Measurements from ENCODE around the gene KCNMA1.
A peak's percentile ranks its signal among the peaks of the same experiment; 100 is the strongest.

The KCNMA1 gene

DNA sequence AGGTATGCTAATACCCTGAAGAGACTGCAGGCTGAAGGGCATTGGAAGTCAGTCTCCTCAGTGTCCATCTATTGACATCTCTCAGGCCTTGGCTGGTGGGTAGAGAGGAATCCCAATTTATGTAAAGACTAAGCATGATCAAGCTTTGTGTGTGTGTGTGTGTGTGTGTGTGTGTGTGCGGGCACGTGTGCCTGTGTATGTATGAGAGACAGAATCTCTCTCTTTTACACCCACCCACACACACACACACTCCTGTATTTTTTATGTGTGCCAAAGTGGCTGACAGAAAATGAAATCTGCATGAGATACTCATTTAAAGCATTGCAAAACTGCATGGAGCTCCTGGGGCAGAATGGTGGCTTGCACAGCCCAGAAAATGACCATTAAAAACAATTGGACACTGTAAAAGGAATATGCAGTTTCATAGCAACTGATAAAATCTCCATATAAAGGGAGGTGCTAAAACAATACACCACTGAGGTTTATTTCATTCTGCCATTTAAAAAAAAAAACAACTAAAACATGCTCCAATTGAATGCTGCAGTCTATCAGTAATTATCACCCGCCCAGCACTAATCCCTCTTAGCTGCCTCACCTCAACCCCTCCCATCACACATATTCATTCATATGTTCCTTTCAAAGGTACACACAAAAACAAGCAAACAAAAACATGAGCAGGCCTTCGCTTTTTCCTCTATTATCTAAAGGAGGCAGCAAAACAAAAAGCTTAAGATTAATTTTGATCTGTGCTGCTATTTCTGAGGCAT, 385.0 kb downstream of the KCNMA1 start:
- DNase-seq = no peak

DNA sequence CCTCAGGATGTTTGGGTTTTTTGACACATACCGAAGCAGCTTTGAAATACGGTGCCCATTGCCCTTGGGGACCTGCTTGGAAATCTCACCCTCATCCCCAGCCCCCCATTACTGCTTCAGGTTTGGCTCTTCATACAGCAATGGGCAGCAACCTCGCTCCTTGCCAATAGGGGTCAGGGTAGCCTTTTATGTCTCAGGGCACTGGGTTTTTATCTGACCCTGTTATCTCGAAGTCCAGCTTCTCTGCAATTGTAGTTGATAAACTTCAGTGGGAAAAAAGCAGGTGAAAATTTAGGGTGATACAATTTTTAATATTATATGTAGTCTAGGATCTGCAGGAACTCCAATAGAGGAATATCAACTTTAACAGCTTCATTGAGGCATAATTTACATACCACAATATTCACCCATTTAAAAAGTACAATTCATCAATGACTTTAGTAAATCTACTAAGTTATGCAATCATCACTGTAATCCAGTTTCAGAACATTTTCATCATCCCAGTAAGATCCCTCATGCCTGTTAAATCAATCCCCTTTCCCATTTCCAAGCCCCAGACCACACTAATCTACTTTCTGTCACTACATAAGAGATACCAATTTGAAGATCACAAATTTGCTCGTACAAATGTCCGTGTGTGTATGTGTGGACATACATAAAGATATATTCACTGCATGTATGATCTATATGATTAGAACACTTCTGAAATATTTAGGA, 386.2 kb downstream of the KCNMA1 start:
- DNase-seq = no peak

- peak; percentile 26 for DNase-seq
These were observed 387.6 kb downstream of the KCNMA1 start for GRCh38 chr10:77249901-77250459.

DNA sequence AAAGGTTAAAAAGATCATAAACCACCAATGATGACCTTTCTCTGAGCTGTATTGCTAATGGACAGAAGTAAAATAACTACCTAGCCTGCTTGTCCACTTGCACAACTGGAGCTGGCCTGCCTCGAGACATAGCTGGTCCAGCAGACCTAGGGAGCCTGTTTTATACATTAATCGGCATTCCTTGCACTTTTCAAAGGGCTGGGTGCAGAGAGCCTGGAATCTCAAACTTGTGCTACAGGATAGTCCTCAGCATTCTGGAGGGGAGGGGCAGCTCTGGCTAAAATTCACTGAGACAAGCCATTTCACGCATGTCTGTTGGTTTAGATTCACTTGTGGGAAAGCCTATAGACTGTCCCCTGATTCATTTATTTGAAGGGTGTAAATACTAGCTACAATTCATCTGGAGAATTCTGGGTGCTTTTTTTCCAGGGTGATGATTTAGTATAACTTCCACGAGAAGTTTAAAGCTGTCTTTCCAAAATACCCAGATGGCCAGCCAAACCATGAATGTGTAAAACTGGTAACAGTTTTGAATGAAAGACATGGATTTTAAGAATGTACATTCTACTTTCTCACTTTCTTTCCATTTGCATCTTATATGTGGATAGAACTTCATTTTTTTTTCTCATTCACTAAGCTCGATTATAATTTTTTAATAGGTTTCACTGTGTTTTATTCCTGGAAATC, 389.4 kb downstream of the KCNMA1 start:
- DNase-seq = no peak

- no peak for DNase-seq
These were observed 390.3 kb downstream of the KCNMA1 start for GRCh38 chr10:77247031-77247990.

DNA sequence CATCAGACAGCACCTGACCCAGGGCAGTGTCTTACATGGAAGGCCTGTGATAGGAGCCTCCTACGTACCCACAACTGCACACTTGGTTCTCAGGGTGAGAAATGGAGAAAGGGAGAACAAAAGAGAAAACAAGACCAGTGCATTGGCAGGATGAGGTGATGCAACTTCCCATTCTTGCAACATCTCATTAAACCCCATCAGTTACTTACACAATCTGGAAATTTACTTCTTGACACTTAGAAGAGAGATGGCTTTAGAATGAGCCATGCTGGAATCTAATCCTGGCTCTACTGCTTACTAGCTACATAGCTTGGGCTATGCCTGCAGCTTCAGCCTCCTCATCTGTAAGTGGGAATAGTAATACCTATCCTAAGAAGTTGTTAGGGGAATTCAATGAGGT, 391.7 kb downstream of the KCNMA1 start:
- DNase-seq = no peak

DNA sequence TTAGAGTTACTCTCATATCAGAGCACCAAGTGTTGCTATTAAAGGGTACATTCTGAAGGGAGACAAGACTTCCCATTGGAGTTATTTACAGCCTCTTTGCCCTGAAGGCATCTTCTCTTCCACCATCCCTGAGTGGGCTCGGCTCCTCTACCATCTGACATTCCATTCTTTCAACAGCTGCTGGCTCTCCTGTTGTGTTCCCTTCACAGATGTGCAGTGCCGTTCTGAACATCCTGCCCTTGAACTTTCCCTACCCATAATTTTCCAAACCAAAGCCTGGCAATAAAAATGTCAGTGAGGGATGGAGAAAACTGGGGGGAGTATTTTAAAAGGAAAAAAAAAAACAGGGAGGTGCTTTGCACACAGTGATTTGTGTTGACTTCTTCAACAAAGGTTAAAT, 392.9 kb downstream of the KCNMA1 start:
- no peak for DNase-seq

- no peak for DNase-seq
These were observed 393.3 kb downstream of the KCNMA1 start for GRCh38 chr10:77244286-77244685.

- no peak for DNase-seq
These were observed 396.3 kb downstream of the KCNMA1 start for GRCh38 chr10:77241350-77241725.

DNA sequence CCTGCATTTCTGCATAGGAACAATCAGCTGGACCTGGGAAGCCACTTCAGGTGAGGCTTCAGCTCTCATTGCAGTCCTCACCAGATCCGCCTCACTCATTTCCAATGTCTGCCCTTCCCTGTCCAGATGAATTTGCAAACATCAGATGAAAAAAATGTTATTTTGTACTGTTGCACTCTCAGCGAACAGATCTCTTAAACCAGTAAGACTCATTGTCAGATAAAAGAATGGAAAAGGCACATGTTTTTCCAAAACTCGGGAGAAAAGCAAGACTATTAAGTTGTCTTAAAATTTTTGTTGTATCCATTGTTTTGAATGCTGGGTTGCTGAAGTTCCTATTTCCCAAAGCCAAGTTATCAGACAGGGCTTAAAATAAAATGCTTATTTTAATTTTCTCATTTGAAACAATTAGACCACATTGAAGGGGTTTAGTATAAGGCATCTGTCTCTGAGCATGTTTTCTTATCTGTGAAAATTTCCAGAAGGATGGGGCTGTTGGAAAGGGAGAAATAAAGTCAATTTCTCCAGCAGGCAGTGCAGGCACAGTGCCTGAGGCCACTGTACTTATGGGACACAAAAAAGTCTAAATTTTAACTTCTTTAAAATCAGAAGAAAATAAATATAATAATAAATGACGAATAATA, 396.8 kb downstream of the KCNMA1 start:
- DNase-seq = no peak

DNA sequence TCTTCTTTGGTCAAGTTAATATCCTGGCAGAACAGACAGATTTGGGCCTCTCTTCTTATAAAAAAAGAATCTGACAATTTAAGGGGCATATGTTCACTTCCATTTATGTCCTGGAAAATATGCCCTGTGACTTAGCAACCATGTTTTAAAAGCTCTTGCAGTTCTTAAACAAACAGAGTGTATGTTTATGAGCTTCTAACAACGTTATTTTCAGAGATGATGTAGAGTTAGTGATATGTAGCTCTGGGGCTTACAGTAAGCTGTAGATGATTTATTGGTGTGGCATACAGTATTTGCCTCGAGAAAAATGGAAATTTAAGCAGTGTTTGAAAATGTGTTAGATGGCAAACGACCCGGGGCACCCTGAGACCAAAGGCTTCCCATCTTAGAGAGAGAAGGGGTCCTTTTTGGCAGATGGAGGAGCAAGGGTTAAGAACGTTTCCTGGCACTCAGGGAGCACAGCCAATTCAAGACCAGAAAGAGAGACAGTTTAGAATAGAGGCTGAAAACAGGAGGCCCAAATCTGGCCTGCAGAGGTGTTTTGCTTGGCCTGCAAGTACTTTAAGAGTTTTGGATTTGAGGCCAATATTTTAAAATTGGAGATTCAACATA, 397.5 kb downstream of the KCNMA1 start:
- peak; percentile 22 for DNase-seq

DNA sequence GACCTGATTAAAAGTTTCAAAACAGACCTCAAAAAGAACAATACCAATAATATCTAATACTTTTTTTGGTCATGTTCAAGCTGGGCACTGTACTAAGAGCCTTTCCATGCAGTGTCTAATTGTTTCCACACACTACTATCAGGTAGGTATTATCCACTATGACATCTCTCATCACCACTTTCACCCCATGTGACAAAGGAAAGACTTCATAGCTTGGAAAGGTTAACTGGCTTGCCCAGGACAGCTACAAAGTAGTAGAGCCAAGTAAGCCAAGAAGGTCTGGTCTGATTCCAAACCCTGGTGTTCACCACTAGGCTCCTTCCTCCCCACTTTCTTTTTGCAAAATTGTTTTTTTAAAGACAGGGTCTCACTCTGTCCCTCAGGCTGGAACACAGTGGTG, 400.5 kb downstream of the KCNMA1 start:
- no peak for DNase-seq

GRCh38 chr10:77236700-77237099, 400.9 kb downstream of the KCNMA1 start:
- DNase-seq = no peak

GRCh38 chr10:77236029-77236428, 401.6 kb downstream of the KCNMA1 start:
- no peak for DNase-seq

DNA sequence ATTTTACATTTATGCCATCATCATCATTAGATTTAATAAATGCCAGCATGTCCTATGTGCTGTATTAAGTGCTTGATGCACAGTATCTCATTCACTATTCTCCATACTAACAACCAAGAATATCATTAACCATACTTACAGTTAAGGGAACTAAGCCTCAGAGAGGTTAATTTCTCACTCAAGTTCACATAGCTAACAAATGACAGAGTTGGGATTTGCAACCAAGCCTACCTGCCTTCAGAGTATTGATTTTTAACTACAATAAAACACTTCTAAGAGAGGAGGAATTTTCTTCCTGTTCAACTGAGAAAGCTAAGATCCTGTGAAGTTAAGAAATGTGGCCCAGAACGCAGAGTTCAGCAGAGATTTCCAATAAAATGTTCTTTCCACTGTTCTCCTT, 403.0 kb downstream of the KCNMA1 start:
- DNase-seq = no peak

DNA sequence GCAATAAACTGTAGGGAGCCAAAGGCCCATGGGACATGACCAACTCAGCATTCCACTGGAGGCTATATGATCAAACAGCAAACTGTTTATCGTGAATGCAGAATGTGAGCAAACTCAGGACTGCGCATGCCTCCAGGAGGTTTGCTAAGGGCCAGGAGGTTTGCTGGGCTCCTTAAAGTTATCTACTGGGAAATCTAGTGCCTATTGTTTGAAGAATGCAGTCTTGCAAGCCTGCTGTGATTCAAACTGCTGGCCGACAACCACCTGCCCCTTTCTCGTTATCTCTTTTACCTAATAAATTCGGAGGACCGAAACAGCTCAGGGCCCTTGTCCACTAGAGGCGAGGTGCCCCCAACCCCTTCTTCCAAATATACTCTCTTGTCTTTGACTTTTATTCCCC, 404.1 kb downstream of the KCNMA1 start:
- DNase-seq = no peak

GRCh38 chr10:77231884-77232610, 405.6 kb downstream of the KCNMA1 start:
- DNase-seq = no peak

- DNase-seq = no peak
These were observed 406.2 kb downstream of the KCNMA1 start for GRCh38 chr10:77231375-77231774.

- DNase-seq = no peak
These were observed 407.4 kb downstream of the KCNMA1 start for GRCh38 chr10:77230194-77230593.

DNA sequence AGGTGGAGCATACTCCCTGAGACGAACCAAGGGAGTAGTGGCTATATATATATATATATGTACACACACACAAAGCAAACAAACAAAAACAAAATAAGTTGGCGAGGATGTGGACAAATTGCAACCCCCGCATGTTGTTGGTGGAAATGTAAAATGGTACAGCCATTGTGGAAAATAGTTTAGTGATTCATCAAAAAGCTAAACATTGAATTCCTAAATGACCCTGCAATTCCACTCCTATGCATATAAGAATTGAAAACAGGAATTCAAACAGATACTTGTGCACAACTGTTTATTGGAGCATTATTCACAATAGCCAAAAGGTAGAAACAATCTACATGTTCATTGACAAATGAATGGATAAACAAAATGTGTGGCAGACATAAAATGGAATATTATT, 407.9 kb downstream of the KCNMA1 start:
- DNase-seq = no peak

DNA sequence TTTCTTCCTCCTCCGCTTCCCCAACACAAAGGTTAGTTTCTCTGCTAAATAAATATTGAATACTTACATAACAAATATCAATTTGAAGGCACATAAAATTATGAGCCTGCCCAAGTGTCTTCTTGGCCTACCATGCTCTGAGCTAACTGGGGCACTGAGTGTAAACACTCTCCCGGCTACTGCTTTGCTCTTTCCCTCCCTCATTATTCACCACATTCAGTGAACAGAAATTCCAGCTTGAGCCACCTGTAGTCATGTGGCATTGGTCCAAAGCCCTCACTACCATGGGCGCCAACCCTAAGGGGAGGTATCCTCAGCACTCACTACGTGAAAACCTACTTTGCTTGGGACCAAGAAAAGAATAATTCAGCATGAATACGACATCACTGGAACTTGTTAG, 409.0 kb downstream of the KCNMA1 start:
- peak; percentile 76 for DNase-seq

All from NCI-H1092 (cell line).